NCI-H2029 treated with DMSO at 0.1 percent for 48 hours (cell line): ENCODE data around the gene KLHL25.

ENCODE experiments used
- DNase-seq: peaks from one replicate; lab custom pipeline; 2025; lab: John Stamatoyannopoulos, UW

The KLHL25 gene

DNA sequence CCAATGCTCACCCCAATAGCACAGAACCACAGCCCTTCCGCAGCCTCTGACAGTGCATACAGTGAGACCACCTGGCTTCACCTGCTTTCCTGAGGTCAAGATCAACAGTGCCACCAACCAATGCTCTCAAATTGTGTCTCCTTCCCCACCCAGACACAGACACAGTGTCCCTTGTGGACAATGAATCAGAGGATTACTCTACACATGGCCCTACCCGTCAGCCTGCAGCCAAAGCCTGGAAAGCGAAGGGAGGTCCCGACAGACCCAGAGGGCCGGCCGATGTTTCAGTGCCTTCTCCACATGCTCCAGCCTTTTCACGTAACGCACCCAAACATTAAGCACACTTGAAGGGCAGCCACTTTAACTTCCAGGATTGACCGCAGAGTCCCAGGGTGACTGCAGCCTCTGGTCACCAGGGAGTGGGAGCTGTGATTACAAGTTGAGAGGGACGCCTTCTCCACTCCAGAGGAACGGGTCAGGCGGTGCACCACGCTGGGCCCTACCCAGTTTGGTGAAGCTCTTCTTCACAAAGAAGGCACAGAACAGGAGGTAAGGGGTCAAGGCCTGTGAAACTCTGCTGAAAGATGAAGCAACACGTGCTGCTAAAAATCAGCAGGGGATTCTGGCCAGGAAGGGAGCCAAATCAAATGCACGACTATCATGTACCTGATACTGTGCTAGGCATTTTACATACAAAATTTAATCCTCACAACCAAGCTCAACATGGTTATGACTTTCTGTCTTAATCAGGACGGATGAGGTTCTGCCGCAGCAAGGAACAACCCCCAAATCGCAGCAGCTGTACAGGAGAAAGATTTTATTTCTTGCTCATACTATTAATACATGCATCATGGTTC is 17.2 kb downstream of the KLHL25 start:
- DNase-seq: no peak

DNA sequence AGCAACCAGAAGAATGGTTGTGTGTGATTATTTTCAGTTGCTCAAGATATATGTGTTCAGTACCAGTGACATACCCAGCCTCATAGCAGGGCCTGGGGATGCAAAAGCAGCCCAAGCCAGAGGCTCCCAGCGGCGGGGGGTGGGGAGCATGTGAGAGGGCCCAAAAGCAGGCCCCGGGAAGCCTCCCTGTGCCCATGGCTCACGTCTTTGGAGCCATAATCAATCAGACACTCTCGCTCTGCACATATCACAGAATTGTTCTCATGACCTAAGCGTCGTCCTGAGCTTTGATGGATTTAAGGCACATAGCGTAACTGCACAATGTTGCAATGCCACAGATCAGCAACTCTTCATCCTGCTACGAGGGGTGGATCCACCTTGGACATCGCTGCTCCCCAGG is 20.8 kb downstream of the KLHL25 start:
- no peak for DNase-seq

DNA sequence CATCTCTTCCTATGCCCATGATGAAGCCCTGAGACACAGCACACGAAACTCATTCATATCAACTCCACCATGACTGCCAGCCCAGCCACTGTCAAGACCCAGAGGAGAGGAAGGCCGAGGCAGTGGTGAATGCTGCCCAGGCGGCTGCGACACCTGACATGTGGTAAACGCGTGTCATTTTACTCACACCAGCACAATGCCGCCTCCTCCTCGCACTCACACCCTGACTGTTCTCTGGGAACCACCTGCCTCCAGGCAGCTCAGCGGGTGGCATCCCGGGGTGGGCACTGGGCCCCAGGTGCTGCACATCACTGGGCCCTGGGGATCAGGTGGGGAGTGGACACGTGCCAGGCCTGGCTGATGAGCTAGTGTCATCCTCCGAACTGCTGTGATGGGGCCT is 21.5 kb downstream of the KLHL25 start:
- no peak for DNase-seq

DNA sequence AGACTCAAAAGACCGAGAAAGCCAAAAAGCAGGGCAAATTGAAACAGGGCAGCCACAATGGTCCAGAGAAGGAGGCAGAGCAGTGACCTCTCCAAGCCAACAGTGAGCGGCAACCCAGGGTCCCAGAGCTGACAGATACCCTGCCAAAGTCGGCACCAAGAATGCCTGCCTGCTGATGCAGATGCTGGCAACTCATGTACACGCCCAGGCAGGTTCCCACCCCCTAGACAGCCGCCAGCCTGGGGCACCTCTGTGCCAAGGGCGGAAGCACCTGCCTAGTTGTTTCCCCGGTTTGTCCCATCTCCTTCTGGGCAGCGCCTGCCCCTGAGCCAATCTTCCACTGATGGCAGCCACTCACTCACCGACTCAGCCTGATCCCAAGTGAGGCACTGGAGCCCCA is 22.1 kb downstream of the KLHL25 start:
- no peak for DNase-seq

DNA sequence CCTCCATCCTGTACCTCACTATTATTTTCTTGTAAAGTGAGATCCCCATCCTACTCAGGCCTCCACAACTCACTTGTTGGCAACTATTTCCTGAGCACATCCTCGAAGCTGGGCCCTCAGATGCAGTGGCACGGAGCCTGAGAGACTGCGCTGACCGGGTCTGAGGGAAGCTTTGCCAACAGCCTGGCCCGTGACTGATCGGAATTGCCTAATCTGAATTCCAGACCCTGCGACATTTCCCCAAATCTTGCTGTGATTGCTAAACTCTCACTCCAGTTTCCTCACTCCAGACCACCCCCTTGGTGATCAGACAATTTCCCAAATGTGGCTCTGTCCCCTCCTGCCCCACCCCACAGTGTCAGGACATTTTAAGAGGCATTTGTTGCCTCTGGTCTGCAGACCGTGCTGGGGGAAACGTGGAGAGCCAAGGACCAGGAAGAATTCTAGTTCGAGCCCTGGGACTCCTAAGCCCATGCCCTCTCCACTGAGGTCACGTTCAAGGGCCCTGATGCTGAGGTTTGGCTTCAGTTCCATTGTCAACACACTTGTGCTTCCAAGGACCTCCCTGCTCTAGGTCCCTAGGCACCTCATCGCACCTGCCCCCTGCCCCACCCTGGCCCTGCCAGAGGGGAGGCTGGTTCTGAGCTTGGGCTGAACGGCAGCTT is 22.8 kb downstream of the KLHL25 start:
- no peak for DNase-seq

DNA sequence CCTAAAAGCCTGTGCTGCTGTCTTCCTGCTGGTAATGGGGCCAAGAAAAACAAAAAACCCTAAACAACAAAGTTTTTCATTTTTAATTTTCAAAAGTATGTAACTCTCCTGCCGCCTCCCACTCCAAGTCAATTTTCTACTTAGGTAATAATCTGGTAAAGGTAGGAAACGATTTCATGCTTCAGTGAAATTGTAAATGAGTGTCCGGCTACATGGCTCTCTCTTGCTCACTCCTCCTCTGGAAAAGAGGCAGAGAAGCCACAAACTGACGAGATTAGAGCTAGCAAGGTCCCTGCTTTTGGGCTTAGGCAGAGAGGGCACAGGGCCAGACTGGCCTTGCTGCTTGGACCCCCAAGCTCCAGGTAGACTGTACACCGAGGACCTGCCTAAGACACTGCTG is 23.5 kb downstream of the KLHL25 start:
- DNase-seq: no peak

DNA sequence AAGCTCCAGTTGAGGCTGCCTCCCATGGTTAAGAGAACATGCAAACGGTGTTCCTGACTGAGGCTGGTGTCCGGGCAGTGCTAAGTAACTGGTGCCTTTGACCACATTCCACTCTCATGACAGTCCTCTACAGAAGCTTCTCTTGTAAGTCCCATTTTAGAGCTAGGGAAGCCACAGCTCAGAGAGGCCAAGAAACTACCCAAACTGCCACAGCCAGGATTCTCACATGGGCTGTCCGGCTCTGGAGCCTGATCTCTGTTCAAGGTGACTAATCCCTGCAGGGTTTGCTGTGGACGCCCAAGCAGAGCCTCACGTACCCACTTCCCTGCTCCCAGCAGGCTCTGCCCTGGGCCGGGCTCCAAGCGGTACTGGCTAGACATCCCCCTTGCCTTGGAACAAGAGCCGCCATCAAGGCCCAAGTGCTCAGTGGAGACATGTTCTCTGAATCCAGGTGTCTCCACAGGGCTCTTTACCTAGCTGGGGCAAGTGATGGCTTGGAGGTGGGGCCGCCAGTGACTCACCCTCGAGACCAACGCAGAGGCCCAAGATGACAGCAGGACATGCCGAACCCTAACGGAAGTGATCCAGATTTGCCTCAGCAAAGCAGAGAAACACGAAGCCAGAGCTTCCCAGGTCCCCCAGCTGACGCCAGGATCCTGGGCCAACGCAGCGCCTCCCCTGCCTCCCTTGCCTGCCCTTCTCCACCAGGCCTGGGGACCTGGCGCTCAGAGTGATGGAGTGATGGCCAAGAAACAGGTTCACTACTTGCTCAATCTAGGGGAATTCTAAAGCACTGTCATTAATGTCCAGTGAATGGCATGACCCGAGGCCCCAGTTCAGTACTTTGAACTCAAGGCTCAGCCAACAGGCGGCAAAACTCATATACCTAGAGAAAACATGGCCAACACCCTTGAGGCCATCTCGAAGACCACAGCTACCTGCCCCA is 24.4 kb downstream of the KLHL25 start:
- DNase-seq: no peak

DNA sequence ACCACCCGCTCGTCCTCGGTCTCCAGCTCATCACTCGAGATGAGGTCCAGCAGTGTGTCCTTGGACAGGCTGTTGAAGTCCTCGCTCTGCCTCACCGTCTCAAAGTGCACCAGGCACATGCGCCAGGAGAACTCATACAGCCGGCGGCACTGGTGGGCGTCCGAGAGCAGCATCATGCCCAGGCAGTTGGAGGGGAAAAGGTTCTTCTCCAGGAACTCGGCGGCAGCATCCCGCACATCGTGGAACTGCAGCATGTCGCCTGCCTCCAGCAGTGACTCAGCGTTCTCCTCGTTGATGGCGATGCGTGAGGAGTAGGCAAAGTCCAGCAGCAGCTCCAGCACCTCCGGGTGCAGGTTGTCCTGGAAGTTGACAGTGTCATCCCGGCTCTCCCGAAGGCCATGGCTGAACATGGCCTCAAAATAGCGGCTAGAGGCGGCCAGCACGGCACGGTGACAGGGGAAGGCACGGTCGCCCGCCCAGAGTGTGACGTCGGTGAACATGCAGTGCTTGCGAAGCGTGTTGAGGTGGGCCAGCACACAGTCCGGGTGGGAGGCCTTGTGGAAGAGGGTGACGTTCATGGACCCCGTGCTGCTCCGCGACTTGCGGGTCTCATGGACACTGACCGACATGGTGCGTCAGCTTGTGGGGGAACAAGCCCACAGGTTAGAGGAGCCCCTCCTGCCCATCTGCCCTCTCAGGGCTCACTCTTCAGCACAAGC is 25.4 kb downstream of the KLHL25 start:
- DNase-seq: no peak

DNA sequence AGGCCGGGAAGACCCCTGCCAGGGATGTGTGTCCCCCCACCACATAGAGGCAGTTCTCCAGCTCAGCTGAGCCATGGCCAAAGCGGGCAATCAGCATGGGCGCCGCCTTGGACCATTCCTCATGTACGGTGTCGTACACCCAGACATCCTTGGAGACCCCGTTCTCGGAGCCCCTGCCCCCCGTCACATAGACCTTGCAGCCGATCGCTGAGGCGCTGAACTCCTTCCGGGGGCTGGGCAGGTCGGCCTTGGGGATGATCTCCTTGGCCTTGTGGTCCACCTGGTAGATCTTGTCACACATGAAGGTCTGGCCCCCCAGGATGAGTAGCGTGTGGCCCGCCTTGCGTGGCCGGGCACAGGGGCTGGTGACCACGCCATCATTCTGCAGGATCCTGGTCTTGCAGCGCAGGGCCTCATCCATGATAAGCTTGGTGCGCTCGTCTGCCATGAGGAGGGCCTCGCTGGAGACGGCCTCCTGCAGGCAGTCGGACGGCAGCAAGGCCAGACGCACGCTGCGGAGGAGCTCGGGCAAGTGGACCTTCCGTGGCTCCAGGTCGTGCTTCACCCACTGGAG is 26.0 kb downstream of the KLHL25 start:
- DNase-seq: no peak

DNA sequence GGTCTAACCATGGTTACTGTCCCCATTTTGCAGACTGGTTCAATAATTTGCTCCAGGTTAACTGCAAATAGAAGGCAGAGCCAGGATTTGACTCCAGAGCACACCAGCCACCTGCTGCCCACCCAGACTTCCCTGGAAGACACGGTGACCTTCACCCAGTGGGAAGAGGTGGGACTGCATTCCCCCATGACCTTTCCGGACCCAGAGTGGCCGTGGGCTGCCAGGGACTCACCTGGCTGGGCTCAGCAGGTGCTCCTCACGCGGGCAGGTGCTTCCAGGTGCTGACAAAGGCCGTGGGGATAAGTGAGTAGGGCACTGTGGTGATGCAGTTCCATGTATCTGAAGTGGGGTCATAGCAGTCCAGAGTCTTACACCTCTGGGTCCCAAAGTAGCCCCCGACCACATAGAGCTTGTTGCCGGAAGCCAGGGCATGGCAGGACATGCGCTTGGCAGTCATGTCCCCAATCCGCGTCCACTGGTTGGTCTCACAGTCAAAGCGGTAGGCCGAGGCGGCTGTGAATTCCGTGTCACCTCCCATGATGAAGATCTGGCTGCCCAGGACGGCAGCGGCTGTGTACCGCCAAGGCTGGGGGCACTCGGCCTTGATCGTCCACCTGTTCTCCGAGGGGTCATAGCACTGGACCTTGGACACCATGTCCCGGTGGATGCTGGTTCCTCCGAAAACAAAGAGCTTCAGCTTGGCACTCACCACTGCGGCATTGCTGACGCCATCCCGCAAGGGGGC is 26.8 kb downstream of the KLHL25 start:
- no peak for DNase-seq

DNA sequence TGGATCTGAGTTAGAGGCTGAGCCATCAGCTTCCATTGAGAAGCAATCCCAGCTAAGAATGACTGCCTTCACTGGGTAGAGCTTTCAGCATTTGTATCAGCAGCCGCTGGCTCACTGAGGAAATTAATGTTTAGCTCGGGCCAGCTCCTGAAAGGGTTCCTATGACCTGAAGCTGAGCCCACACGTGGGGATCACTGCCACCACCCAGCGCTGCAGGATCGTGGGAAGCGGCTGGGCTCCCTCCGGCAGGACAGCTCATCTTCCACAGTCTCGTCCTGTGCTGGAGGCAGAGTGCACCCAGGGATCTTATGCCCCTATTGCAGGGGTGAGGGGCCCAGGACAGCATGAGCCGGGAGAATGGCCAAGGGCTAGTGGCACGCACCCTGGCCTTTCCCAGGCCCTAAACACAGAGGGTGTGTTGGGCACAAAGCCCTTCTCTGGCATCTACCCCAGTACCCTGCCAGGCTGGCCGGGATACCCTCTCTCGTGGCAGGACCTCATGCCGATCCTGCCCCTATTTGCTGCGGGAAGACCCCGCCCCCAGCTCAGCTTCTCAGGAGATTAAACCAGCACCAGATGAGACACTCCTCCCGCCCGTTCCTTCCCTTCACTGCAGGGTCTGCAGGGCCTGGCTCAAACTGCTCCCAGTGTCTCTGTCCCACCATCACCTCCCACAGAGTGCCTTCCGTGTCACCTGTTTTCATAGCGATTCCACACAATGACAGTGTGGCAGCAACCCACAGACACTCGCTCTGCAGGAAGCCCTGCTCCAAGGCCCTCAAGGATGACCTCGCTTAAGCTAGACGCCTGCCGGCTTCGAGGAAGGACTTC is 28.5 kb downstream of the KLHL25 start:
- DNase-seq: no peak

DNA sequence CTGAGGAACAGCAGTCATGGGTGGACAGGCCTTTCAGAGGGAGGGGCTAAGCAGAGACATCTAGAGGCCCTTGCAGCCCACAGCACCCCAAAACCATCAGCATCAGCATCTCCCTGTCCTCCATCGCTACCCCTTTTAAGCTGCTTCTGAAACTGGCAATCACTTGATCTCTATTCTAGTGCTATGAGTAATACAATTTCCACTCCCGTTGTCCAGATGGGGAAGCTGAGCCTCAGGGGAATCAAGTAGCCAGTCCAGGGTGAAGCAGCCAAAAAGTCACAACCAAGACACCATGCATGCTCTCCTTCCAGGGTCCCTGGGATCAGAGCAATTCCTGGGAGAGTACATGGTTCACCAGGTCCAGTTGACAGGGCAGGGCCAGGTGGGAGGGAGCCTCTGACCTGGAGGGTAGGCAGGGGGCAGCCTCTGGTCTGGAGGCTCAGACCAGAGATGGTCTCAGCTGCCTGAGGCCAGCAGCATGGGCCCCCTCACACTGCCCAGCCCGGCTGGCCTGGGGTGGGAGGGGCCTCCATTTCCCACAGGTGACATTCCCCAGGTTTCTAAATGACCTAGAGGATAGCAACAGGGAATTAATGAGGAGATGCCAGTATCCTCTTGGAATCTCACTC is 30.0 kb downstream of the KLHL25 start:
- no peak for DNase-seq

DNA sequence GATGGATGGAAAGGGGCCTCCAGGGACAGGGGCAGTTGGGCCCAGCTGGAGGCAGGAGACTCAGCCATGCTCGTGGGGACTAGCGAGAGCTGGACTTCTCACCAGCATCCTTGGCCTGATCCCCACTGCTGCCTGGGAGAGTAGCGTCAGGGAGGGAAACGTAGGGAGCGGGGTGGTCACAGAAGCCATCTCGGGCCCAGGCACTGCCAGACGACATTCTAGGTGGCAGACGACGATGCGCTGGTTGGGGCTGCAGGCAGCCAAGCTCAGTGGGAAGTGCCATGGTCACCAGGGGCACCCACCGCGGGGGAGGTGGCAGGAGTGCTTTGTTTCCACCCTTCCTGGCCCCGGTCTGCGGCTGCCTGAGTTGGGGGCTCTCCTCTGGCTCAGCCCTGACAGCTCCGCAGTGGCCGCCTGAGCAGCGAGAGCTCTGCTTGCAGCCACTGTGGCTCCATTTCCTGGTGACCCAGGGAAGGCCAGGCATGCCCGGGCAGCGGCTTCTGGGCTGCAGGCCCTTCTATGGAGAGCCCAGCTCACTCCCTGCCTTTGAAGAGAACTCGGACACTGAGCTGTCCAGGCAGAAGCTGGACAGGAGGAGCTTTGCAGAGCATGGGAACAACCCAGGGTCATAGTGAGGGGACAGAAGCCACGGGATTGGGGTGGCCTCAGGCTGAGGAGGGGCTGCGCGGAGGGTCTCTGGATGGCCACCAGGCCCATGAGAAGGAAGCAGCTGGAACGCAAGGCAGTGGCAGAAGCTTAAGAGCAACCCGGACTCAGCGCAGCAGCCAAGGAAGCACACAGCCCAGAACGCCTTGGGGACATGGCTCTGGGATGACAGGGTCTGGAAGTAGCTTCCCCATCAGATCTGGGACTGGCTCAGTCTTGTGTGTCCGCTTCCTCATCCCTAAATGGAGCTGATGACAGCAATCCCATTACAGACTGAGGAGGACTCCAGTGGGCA is 30.8 kb downstream of the KLHL25 start:
- DNase-seq: no peak

DNA sequence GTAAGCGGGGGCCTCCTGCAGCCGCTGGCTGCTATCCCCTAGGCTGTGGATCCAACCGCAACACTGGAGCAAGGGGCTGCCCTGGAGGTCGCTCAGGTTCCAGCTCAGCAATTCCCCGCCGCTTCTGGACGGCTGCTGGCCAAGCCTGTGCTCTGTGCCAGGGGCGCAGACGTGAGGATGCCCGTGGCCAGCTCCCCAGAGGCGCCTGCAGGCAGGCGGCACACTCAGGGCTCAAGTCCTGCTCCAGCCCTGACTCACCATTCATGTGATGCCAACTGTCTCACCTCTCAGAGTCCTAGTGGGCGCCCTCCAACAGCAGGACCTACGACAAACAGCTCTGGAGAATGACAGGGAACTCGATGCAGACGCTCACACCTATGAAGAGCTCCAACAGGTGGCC is 31.6 kb downstream of the KLHL25 start:
- no peak for DNase-seq

DNA sequence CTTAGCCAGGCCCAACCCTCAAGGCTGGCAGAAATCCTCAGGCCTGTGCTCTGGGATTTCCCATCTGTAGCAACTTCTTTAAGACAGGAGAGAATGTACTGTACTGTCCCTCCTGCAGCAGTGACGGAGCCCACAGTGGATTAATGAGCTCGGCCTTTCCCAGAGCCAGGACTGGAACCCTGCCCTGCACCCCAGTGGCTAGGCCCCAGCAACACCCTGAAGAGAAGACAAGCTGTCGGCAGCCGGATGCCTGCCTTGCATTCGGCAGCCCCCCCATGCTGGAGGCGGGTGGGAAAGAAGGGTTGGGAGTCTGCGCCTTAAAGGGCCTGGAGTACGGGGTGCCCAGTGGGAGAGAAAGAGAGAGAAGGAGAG is 32.0 kb downstream of the KLHL25 start:
- DNase-seq: no peak

DNA sequence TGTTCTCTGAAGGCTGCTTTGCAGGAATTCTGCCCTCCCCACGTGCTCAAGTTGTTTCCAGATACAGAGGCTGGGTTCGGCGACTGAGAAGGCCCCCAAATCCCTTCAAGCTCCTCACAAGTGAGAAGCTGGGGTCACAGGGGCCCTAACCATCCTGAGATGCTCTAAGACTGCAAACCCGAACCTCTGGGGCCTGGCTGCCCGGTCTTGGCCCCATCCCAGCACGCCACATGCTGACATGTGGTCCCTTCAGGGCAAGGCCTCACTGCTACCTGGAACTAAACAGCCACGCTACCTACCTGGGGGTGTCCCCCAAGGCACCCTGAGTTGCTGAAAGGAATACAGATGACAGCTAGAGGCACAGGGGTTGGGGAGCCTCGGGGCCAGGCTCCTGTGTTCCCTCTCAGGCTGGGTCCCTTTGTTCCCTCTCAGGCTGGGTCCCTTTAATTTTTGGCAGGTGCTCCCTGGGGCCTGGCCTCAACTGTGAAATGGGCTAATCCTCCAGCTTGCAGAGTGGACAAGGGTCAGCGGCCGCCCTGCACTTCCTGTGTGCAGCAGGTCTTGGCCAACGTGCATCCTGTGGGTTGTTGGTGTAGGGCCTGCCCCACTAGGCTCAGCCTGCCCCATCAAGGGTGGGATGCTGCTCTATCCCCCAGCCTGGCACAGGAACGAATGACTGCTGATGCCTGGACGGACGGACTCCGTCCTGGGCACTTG is 32.5 kb downstream of the KLHL25 start:
- DNase-seq: no peak

DNA sequence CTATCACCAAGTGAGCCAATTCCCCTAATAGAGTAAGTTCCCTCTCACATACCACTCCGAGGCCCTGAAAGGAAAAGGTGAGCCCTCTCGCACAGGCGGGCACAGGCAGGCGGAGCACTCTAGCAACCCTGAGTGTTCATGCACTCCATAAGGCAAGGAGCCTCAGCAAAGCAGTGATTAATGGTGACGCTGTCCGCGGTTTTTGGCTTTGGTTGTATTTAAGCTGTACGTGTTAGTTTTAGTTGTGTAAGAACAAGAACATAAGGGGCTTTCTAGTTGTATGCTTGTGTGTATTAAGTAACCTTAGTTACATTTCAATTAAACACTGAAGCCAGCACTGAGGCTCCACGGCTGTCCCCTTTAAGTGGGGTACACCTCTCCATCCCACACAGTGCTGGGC is 33.1 kb downstream of the KLHL25 start:
- DNase-seq: no peak
